HG03575 (cell line): ENCODE data around the gene OR2A1.
"Not testable (repeated sequence)": the region's sequence is repeated elsewhere in the genome, so short reads cannot be mapped to it uniquely, and the experiment has no call there.

Experiments used
- ATAC-seq: cut with Tn5 transposase; IDR thresholded peaks from one replicate; pipeline ENCODE4 v1.9.1; 2021; ENCODE audit not compliant: unreplicated experiment, insufficient number of reproducible peaks, low FRiP score; ENCODE audit errors: extremely low read depth

The OR2A1 gene, protein sequence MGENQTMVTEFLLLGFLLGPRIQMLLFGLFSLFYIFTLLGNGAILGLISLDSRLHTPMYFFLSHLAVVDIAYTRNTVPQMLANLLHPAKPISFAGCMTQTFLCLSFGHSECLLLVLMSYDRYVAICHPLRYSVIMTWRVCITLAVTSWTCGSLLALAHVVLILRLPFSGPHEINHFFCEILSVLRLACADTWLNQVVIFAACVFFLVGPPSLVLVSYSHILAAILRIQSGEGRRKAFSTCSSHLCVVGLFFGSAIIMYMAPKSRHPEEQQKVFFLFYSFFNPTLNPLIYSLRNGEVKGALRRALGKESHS

GRCh38 chr7:144311872-144312469 lies at the start of gene OR2A1:
TSS of gene OR2A1 (plus strand) at chr7:144312419. CDS start at chr7:144318125, 5,706 bp downstream.
- ATAC-seq: not testable (repeated sequence)

- ATAC-seq: not testable (repeated sequence)
Observed at GRCh38 chr7:144264692-144265091, 47.5 kb upstream of the OR2A1 start, which contains the start of gene OR2A7. TSS of gene OR2A7 (minus strand) at chr7:144264792. CDS start at chr7:144259628, 5,164 bp downstream.

GRCh38 chr7:144269188-144269587 lies 43.0 kb upstream of the OR2A1 start, which contains the start of gene CTAGE8:
TSS of gene CTAGE8 (minus strand) at chr7:144269288. CDS start at chr7:144269250, 38 bp downstream.
- ATAC-seq: not testable (repeated sequence)

GRCh38 chr7:144275281-144275680 lies 36.9 kb upstream of the OR2A1 start:
- not testable (repeated sequence) for ATAC-seq

DNA sequence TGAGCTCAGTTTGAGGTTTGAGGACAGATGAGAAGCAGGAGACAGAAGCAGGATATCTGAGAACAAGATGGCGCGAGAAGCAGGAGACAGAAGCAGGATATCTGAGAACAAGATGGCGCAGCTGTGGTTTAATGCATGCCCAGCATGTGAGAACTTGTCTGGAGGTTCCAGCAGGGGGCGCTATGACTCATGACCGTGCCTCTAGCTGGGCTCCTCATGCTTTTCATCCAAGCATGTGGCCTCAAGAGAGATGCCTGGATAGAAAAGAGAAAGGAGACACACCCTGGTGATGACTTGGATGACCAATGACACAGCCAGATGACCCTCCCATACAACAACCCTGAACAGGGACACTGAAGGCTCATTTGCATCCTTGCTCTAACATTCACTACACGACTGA lies 32.2 kb upstream of the OR2A1 start:
- not testable (repeated sequence) for ATAC-seq

DNA sequence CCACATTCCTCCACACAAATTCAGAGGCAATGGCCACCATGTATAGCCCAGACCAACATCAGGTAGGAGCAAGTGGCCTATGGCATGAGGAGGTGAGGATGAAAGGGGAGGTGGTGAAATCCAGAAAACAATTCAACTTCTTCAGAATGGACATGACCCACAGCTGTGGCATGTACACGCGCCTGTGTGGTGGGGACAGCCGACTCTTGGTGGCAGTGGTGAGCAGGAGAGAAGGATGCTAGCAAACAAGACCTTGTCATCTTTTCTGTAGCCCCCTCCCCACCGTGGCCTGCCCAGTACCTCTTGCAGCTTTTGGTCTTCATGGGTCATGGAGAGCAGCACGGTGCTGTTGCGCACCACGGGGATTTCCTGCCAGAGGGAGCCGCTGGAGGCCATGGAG lies 30.2 kb upstream of the OR2A1 start:
- ATAC-seq: not testable (repeated sequence)

DNA sequence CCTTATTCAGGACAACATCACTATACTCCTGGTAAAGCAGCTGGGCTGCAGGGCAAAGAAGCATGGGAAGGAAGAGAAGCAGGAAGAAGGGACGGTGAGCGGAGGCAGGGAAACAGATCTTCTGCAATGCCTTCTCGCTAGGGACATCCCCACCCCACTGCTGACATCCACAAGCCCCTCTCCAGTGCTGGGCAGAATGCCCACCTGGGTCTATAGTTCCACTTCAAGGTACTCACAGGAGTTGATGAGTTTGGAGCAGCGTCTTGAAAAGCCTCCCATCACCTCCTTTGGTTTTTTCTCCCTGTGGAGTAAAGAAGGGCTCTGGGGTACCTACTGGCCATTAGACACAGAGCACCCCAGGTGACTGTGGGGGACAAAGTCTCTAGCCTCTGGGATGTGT lies 29.7 kb upstream of the OR2A1 start:
- ATAC-seq: not testable (repeated sequence)

- not testable (repeated sequence) for ATAC-seq
Observed at GRCh38 chr7:144283716-144284115, 28.5 kb upstream of the OR2A1 start.

- ATAC-seq: not testable (repeated sequence)
Observed at GRCh38 chr7:144287171-144287784, 24.9 kb upstream of the OR2A1 start.

- ATAC-seq: not testable (repeated sequence)
Observed at GRCh38 chr7:144291607-144292006, 20.6 kb upstream of the OR2A1 start.

GRCh38 chr7:144292384-144293161 lies 19.6 kb upstream of the OR2A1 start:
- ATAC-seq: not testable (repeated sequence)

GRCh38 chr7:144293794-144294499 lies 18.3 kb upstream of the OR2A1 start:
- ATAC-seq: not testable (repeated sequence)

- not testable (repeated sequence) for ATAC-seq
Observed at GRCh38 chr7:144302578-144303303, 9.5 kb upstream of the OR2A1 start.

GRCh38 chr7:144303607-144304006 lies 8.6 kb upstream of the OR2A1 start:
- ATAC-seq: not testable (repeated sequence)

DNA sequence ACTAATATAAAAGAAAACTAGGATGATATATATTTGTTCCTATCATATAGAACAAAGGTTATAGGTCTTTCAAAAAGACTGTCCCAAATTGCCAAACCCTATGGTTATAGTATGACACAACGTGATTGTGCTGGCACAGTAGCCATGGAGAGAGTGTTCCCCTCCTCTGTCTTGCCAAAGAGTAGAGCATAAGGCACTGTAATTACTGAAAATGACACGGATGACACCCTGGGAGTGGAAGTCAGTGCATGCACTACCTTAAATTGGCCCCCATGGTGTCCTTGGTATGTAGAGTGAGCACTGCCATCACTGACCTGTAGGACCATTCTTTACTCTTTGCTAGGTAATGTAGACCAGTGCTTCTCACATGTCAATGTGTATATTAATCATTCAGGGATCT lies 7.1 kb upstream of the OR2A1 start:
- not testable (repeated sequence) for ATAC-seq

DNA sequence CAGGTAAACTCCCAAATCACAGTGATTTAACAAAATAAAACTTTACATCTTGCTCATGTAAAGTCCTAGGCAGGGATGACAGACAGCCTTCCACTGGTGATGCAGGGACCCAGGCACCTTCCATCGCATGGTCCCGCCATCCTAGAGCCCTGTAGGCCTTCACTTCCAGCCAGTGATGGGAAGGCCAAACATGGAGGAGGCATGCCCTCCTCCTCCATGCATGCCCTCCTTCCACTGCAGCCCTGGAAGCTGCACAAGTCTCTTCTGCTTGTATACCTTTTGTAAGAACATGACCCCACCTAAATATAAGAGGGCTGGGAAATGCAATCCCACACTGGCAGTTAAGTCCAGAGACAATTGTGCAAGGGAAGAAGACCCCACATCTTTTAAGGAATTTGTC lies 2.5 kb upstream of the OR2A1 start:
- not testable (repeated sequence) for ATAC-seq

DNA sequence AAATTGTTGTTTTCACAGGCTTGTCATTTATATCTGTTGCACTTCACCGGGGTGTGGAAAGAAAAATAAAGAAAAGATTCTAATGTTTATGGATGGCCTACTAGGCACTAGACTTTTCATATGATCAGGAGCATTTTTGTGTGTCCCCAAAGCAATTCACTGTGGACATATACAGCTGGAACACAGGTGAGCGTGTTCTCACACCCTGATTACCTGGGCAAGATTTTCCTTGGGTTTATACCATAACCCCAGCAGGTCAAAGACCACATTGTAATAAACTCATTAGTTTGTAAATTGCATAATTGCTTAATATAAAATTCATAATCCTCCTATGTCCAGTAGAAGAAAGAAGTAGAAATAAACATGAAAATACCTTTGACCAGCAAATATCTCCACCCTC lies 1.0 kb upstream of the OR2A1 start:
- not testable (repeated sequence) for ATAC-seq

DNA sequence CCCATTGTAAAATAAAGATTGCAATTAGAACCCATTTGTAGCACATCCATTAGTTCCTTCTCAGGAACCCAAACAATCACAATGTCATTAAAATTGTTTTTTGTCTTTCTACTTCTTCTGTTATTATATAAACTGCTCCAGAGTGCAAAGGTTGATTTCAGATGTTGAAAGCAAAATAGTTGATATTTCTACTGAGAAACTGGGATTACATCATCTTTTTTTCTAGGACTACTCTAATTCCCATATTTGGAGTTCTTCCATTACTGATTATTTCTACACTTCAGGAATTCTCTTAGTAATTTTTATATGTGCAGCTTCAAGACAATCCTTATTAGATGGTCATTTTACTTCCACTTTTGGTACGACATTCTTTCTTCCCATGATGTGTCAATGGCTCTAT lies 5.3 kb downstream of the OR2A1 start:
- ATAC-seq: not testable (repeated sequence)
